HepG2 (cell line): ENCODE results near the gene ATF6. TPM values are rescaled to one million over a fixed set of nuclear protein-coding genes. Genes with fewer than 3 reads are reported as not detected.

Experiments used
- ATAC-seq: fragments of 200-7000 bp; cut with Tn5 transposase; 3 replicates; pipeline ENCODE4 v1.9.1; 2020; ENCODE audit warnings: mild to moderate bottlenecking, moderate library complexity
- BruUV-seq: library from RNA; stranded (reverse); fragments of 400-500 nt; replicated peaks from 2 replicates; lab custom pipeline; 2021; lab: Mats Ljungman, UMichigan
- CTCF ChIA-PET: fragments of 300-600 bp; formaldehyde crosslinking; extraction: SDS; loops from one replicate; lab custom pipeline; 2021; ENCODE audit warnings: low total read pairs, inconsistent platforms, low intra/inter-chr PET ratio; lab: Yijun Ruan, JAX
- POLR2A ChIA-PET: fragments of 350-600 bp; sonication (Branson Sonifier 250); formaldehyde crosslinking; loops from one replicate; lab custom pipeline; 2020; ENCODE audit warnings: antibody characterized with exemption, inconsistent platforms; lab: Yijun Ruan, JAX
- DNase-seq: peaks from one replicate; pipeline ENCODE4 v3.0.0-alpha.2; 2015; ENCODE audit warnings: low spot score
- FAIRE-seq: peaks from 3 replicates; lab custom pipeline; 2011; peaks lifted over from hg19 to GRCh38; lab: Jason Lieb, UNC
- H2AFZ ChIP-seq: one replicate; pipeline ENCODE4 v1.6.1; 2011; ENCODE audit warnings: low read length, inconsistent platforms
- H3K27ac ChIP-seq: fragments of 300-600 bp; 3 replicates; pipeline ENCODE4 v1.8.0; 2011; ENCODE audit warnings: mixed run types, mild to moderate bottlenecking, mixed read lengths, low read length, inconsistent platforms; ENCODE audit not compliant: insufficient read depth; ENCODE audit errors: extremely low read length
- H3K27me3 ChIP-seq, 2 experiments: fragments of 200-600 bp in 1 of 2; 2 replicates in 1 of 2; 3 replicates in 1 of 2; pipeline versions ENCODE4 v1.6.0 to v1.8.0; 2011; ENCODE audit warnings: low read length in 2 of 2, mild to moderate bottlenecking in 2 of 2, moderate library complexity in 2 of 2, inconsistent platforms in 1 of 2; ENCODE audit not compliant: insufficient read depth in 2 of 2, control insufficient read depth in 1 of 2
- H3K36me3 ChIP-seq, 2 experiments: fragments of 200-600 bp in 1 of 2; replicated peaks in 1 of 2; 2 replicates in 1 of 2; 3 replicates in 1 of 2; pipeline versions ENCODE4 v1.5.1 to v1.8.0; 2011; ENCODE audit warnings: low read length in 2 of 2, inconsistent platforms in 1 of 2; ENCODE audit not compliant: insufficient read depth in 2 of 2, control insufficient read depth in 1 of 2
- H3K4me1 ChIP-seq: 2 replicates; pipeline ENCODE4 v1.5.1; 2012; ENCODE audit warnings: low read length, inconsistent platforms; ENCODE audit not compliant: insufficient read depth
- H3K4me2 ChIP-seq: 2 replicates; pipeline ENCODE4 v1.6.0; 2011; ENCODE audit warnings: low read depth, low read length, inconsistent platforms
- H3K4me3 ChIP-seq, 3 experiments: fragments of 200-600 bp in 1 of 3; sonication (generic), shearing (Covaris generic) in 1 of 3; replicated peaks in 1 of 3; 2 replicates each; pipeline ENCODE4 v1.5.1; 2011 to 2016; ENCODE audit warnings: low read length in 3 of 3, inconsistent platforms in 2 of 3, low read depth in 2 of 3, mild to moderate bottlenecking in 2 of 3, control low read depth in 1 of 3, mixed read lengths in 1 of 3; ENCODE audit not compliant: insufficient read depth in 1 of 3
- H3K79me2 ChIP-seq: one replicate; pipeline ENCODE4 v1.6.1; 2011; ENCODE audit warnings: low read length, inconsistent platforms; ENCODE audit not compliant: insufficient read depth
- H3K9ac ChIP-seq: 2 replicates; pipeline ENCODE4 v1.6.0; 2011; ENCODE audit warnings: mild to moderate bottlenecking, low read depth, low read length, inconsistent platforms; ENCODE audit not compliant: insufficient read depth
- H3K9me3 ChIP-seq: 2 replicates; pipeline ENCODE4 v1.5.1; 2012; ENCODE audit warnings: mild to moderate bottlenecking, low read length
- H4K20me1 ChIP-seq: 2 replicates; pipeline ENCODE4 v1.6.0; 2011; ENCODE audit warnings: inconsistent platforms, mild to moderate bottlenecking, low read length, moderate library complexity; ENCODE audit not compliant: insufficient read depth
- CBX1 ChIP-seq: IDR thresholded peaks from one replicate; pipeline ENCODE4 v1.6.1; 2016; ENCODE audit warnings: antibody characterized with exemption, low read depth
- EP300 ChIP-seq, 3 experiments: sonication (generic) in 1 of 3; formaldehyde crosslinking in 1 of 3; IDR thresholded peaks; 2 replicates each; pipeline versions ENCODE4 v1.5.1 to v1.6.1; 2011 to 2020; ENCODE audit warnings: low read depth in 2 of 3, low read length in 2 of 3, borderline replicate concordance in 1 of 3, improper control_type of control experiment in 1 of 3, mild to moderate bottlenecking in 1 of 3, missing genetic modification reagents in 1 of 3, moderate library complexity in 1 of 3
- GABPA ChIP-seq, 2 experiments: IDR thresholded peaks; 2 replicates each; pipeline ENCODE4 v1.6.1; 2011 to 2016; ENCODE audit warnings: low read depth in 2 of 2, low read length in 1 of 2, missing biosample characterization in 1 of 2, missing genetic modification characterization in 1 of 2
- RFXANK ChIP-seq: IDR thresholded peaks from 2 replicates; pipeline ENCODE4 v1.6.1; 2016
- TARDBP ChIP-seq: sonication (generic); formaldehyde crosslinking; IDR thresholded peaks from 2 replicates; pipeline ENCODE4 v1.8.0; 2022; ENCODE audit warnings: mild to moderate bottlenecking, missing genetic modification reagents
- TP53 ChIP-seq: sonication (generic); formaldehyde crosslinking; conservative IDR thresholded peaks from 2 replicates; pipeline ENCODE4 v1.4.0; 2020; ENCODE audit warnings: missing genetic modification reagents
- ZNF550 ChIP-seq: sonication (generic); formaldehyde crosslinking; IDR thresholded peaks from 2 replicates; pipeline ENCODE4 v1.4.0; 2020; ENCODE audit warnings: mild to moderate bottlenecking, missing genetic modification reagents, borderline replicate concordance
- ZNF572 ChIP-seq: sonication (generic); formaldehyde crosslinking; IDR thresholded peaks from 2 replicates; pipeline ENCODE4 v1.5.1; 2020; ENCODE audit warnings: mild to moderate bottlenecking, missing genetic modification reagents
- ZNF644 ChIP-seq: IDR thresholded peaks from 2 replicates; pipeline ENCODE4 v1.6.1; 2016; ENCODE audit warnings: low read depth
- ZNF674 ChIP-seq: sonication (generic); formaldehyde crosslinking; IDR thresholded peaks from 2 replicates; pipeline ENCODE4 v1.5.0; 2020; ENCODE audit warnings: low read depth, mild to moderate bottlenecking, missing genetic modification reagents
- ZNF691 ChIP-seq: sonication (generic); formaldehyde crosslinking; IDR thresholded peaks from 2 replicates; pipeline ENCODE4 v1.4.0; 2020; ENCODE audit warnings: missing genetic modification reagents, low read depth, mild to moderate bottlenecking, borderline replicate concordance
- ZZZ3 ChIP-seq: sonication (generic); formaldehyde crosslinking; IDR thresholded peaks from 2 replicates; pipeline ENCODE4 v1.4.0; 2020; ENCODE audit warnings: missing genetic modification reagents, mild to moderate bottlenecking, borderline replicate concordance
- in situ Hi-C: cut with HindIII; loops from 2 replicates; pipeline ENCODE4 v1.10.0; 2017; ENCODE audit warnings: low pct_unique_long_range_greater_than_20kb; ENCODE audit not compliant: extremely low pct_ligation_motif_present
- intact Hi-C: fragments of 100-400 bp; cut with micrococcal nuclease; formaldehyde crosslinking; loops from one replicate; pipeline ENCODE4 v1.10.0; 2022; ENCODE audit not compliant: unreplicated experiment
- polyA plus RNA-seq, 8 experiments: library from polyadenylated mRNA; depleted of rRNA in 3 of 8; stranded (reverse) in 7 of 8; unstranded in 1 of 8; fragments of >200 nt; fragmentation: Illumina TruSeq in 4 of 8; extraction: Trizol in 4 of 8; gene quantifications; 2 replicates each; pipeline versions ENCODE4 v1.2.1 to v1.2.3, GENCODE V29; 2011 to 2016; ENCODE audit warnings: low read depth in 4 of 8, missing spikeins in 1 of 8, mixed read lengths in 1 of 8; ENCODE audit not compliant: insufficient read depth in 1 of 8
- total RNA-seq, 5 experiments: library from RNA; depleted of rRNA; stranded (reverse); fragments of >200 nt; fragmentation: Illumina TruSeq; extraction: Trizol; gene quantifications; 2 replicates each; pipeline ENCODE4 v1.2.3, GENCODE V29; 2016; ENCODE audit warnings: low read depth in 1 of 5
- TF ChIP-seq, protein P1 (sequence below): sonication (generic); formaldehyde crosslinking; IDR thresholded peaks from 2 replicates; pipeline ENCODE4 v1.9.0; 2021; ENCODE audit warnings: missing genetic modification reagents, borderline replicate concordance

The ATF6 gene
- total and polyA plus RNA-seq, 2 of the 13 experiments (the other 11 are each of a cell fraction or from before 2014, with no cell fraction given), result 13.2 to 14.5 TPM

GRCh38 chr1:161869291-161869690 lies 103.2 kb downstream of the ATF6 start:
- peaks cover 0 to under 1% of the 10 kb centered on the region in 2 experiments; a peak in 1 of 5 replicates for H3K36me3 ChIP-seq
- H3K9ac ChIP-seq, result no peak overlapping the region
- ATAC-seq (no peak), FAIRE-seq (peak; percentile 12), DNase-seq (peak; percentile 22)
- H3K27me3 ChIP-seq, result no peaks in the 10 kb centered on the region
- in situ Hi-C loops (no loop called here), intact Hi-C loops (loop anchor here (5.0 to 10.0 kb wide), 3 partner anchors 43 to 76 kb away; no protein-coding TSS in a partner anchor)
- H2AFZ ChIP-seq, result no peak overlapping the region
- BruUV-seq, result no TSS peak
- no peaks in the 10 kb centered on the region for H4K20me1 ChIP-seq
- TF ChIP-seq TP53 (CRISPR knock-in tag) (no peak), ZNF572 (no peak), TARDBP (no peak), ZNF550 (CRISPR knock-in tag) (no peak), CBX1 (no peak), ZNF674 (CRISPR knock-in tag) (no peak), ZZZ3 (no peak), EP300 (IDR thresholded peaks at IDR 0.05; ENCODE audit: low read depth in 2 of 2, low read length in 2 of 2) (peak in 1 of 2 experiments; percentile 29; a peak in 1 of 4 replicates), EP300 (CRISPR knock-in tag; IDR thresholded peaks at IDR 0.05; ENCODE audit: borderline replicate concordance) (no peak), ZNF644 (CRISPR knock-in tag) (peak; percentile 22; the same call in 1 of the 2 replicates), GABPA (IDR thresholded peaks at IDR 0.05; ENCODE audit: low read depth, low read length) (no peak), GABPA (CRISPR knock-in tag; IDR thresholded peaks at IDR 0.05; ENCODE audit: low read depth) (no peak), ZNF691 (CRISPR knock-in tag) (no peak), RFXANK (CRISPR knock-in tag) (no peak)
- TF ChIP-seq, protein P1, sequence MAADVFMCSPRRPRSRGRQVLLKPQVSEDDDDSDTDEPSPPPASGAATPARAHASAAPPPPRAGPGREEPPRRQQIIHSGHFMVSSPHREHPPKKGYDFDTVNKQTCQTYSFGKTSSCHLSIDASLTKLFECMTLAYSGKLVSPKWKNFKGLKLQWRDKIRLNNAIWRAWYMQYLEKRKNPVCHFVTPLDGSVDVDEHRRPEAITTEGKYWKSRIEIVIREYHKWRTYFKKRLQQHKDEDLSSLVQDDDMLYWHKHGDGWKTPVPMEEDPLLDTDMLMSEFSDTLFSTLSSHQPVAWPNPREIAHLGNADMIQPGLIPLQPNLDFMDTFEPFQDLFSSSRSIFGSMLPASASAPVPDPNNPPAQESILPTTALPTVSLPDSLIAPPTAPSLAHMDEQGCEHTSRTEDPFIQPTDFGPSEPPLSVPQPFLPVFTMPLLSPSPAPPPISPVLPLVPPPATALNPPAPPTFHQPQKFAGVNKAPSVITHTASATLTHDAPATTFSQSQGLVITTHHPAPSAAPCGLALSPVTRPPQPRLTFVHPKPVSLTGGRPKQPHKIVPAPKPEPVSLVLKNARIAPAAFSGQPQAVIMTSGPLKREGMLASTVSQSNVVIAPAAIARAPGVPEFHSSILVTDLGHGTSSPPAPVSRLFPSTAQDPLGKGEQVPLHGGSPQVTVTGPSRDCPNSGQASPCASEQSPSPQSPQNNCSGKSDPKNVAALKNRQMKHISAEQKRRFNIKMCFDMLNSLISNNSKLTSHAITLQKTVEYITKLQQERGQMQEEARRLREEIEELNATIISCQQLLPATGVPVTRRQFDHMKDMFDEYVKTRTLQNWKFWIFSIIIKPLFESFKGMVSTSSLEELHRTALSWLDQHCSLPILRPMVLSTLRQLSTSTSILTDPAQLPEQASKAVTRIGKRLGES, result no peak
- peaks cover 17% of the 10 kb centered on the region; the same call in 1 of the 2 replicates for H3K4me1 ChIP-seq
- ChIA-PET CTCF (no interaction called here), POLR2A (no interaction called here)
- H3K4me3 ChIP-seq, result no peak overlapping the region
- no peak overlapping the region for H3K4me2 ChIP-seq
- H3K27ac ChIP-seq, result no peak overlapping the region
- H3K79me2 ChIP-seq, result no peaks in the 10 kb centered on the region
- no peaks in the 10 kb centered on the region for H3K9me3 ChIP-seq
